Stimulated activated CD4-positive, alpha-beta T cell treated with anti-CD3 and anti-CD28 coated beads, Interleukin-15, amount 100 ng/mL, for 1 hour (primary cell): ENCODE data around the gene ZNF185.

ENCODE experiments used
- DNase-seq, 2 donors: peaks; one replicate each; pipeline ENCODE4 v3.0.0-alpha.2; 2020; ENCODE audit warnings: low read depth in 1 of 2, low spot score in 1 of 2

Gene ZNF185

DNA sequence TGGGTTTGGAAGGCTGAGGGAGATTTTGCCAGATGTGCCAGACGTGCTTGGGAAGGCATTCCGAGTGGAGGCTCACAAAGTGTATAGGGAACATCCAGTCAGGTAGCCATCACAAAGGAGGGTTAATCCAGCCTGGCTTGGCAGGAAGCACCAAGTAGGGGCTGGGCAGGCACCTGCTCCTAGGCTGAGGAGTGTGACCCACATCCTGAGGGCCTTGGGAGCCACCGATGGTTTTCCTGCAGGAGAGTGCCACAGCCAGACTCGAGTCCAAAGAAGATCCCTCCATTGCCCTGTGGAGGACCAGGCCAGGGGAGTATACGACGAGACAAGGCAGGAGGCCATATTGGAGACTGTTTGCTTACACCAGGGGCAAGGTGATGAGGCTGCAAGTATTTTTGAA, 48.8 kb downstream of the ZNF185 start:
- DNase-seq: no peak
